GM23338 (cell line): ENCODE data around the gene S100A13. TPM values are rescaled to one million over a fixed set of nuclear protein-coding genes. Genes with fewer than 3 reads are reported as not detected.
"Not testable (repeated sequence)": the region's sequence is repeated elsewhere in the genome, so short reads cannot be mapped to it uniquely, and the experiment has no call there.

Experiments
- ATAC-seq: fragments of 200-7000 bp; cut with Tn5 transposase; 3 replicates; pipeline ENCODE4 v1.9.1; 2020
- DNase-seq: peaks from one replicate; pipeline ENCODE4 v3.0.0-alpha.2; 2015; ENCODE audit warnings: low spot score
- H2AFZ ChIP-seq: fragments of 200-600 bp; sonication (generic); 2 replicates; pipeline ENCODE4 v1.8.0; 2016; ENCODE audit warnings: antibody characterized with exemption, mild to moderate bottlenecking, moderate library complexity
- H3F3A ChIP-seq: fragments of 200-600 bp; sonication (generic); replicated peaks from 2 replicates; pipeline ENCODE4 v1.8.0; 2017; ENCODE audit warnings: antibody characterized with exemption, mixed run types, low read depth
- H3K27ac ChIP-seq: fragments of 200-600 bp; sonication (generic); 2 replicates; pipeline ENCODE4 v1.6.1; 2016; ENCODE audit warnings: low read depth
- H3K27me3 ChIP-seq: fragments of 200-600 bp; sonication (generic); 2 replicates; pipeline ENCODE4 v1.8.0; 2016; ENCODE audit warnings: mild to moderate bottlenecking, mixed run types, moderate library complexity; ENCODE audit not compliant: insufficient read depth
- H3K36me3 ChIP-seq: fragments of 200-600 bp; sonication (generic); 2 replicates; pipeline ENCODE4 v1.8.0; 2016; ENCODE audit warnings: mild to moderate bottlenecking; ENCODE audit not compliant: insufficient read depth
- H3K4me1 ChIP-seq: fragments of 200-600 bp; sonication (generic); 2 replicates; pipeline ENCODE4 v1.8.0; 2016; ENCODE audit warnings: mild to moderate bottlenecking, moderate library complexity; ENCODE audit not compliant: insufficient read depth
- H3K4me2 ChIP-seq: fragments of 200-600 bp; sonication (generic); 2 replicates; pipeline ENCODE4 v1.7.1; 2017; ENCODE audit warnings: mixed run types
- H3K4me3 ChIP-seq: fragments of 200-600 bp; sonication (generic); 2 replicates; pipeline ENCODE4 v1.6.1; 2016; ENCODE audit warnings: mixed run types
- H3K79me2 ChIP-seq: fragments of 200-600 bp; sonication (generic); replicated peaks from 2 replicates; pipeline ENCODE4 v1.8.0; 2017; ENCODE audit warnings: mild to moderate bottlenecking; ENCODE audit not compliant: insufficient read depth
- H3K9me2 ChIP-seq: fragments of 200-600 bp; sonication (generic); 2 replicates; pipeline ENCODE4 v1.8.0; 2017; ENCODE audit not compliant: insufficient read depth
- H4K20me1 ChIP-seq: fragments of 200-600 bp; sonication (generic); replicated peaks from 2 replicates; pipeline ENCODE4 v1.8.0; 2017; ENCODE audit warnings: mild to moderate bottlenecking; ENCODE audit not compliant: insufficient read depth
- H3K27ac Mint-ChIP-seq: 2 replicates; pipeline ENCODE4 v1.8.0; 2020; ENCODE audit warnings: inconsistent platforms, mild to moderate bottlenecking, moderate library complexity, mixed read lengths
- H3K27me3 Mint-ChIP-seq: 3 replicates; pipeline ENCODE4 v1.8.0; 2022; ENCODE audit warnings: low read depth, mild to moderate bottlenecking, moderate library complexity, mixed read lengths, inconsistent platforms; ENCODE audit not compliant: insufficient read depth, poor library complexity
- H3K36me3 Mint-ChIP-seq: 3 replicates; pipeline ENCODE4 v1.8.0; 2021; ENCODE audit warnings: low read depth, mild to moderate bottlenecking, inconsistent platforms, moderate library complexity, mixed read lengths
- H3K4me1 Mint-ChIP-seq: 3 replicates; pipeline ENCODE4 v1.8.0; 2020; ENCODE audit warnings: mild to moderate bottlenecking, inconsistent platforms, mixed read lengths
- H3K4me3 Mint-ChIP-seq: 3 replicates; pipeline ENCODE4 v1.8.0; 2021; ENCODE audit warnings: moderate library complexity, mild to moderate bottlenecking, inconsistent platforms, mixed read lengths
- H3K9me3 Mint-ChIP-seq: 3 replicates; pipeline ENCODE4 v1.8.0; 2020; ENCODE audit warnings: moderate library complexity, mild to moderate bottlenecking, inconsistent platforms, mixed read lengths
- CTCF ChIP-seq, 2 experiments: fragments of 200-600 bp in 1 of 2; sonication (generic) in 1 of 2; conservative IDR thresholded peaks; 2 replicates each; pipeline versions ENCODE4 v1.5.1 to v1.6.1; 2016 to 2017; ENCODE audit warnings: antibody characterized with exemption in 2 of 2, low read depth in 2 of 2, mild to moderate bottlenecking in 2 of 2, moderate library complexity in 1 of 2
- POLR2AphosphoS5 ChIP-seq: IDR thresholded peaks from 2 replicates; pipeline ENCODE4 v1.6.1; 2016; ENCODE audit warnings: antibody characterized with exemption, low read depth
- polyA plus RNA-seq: library from polyadenylated mRNA; unstranded; fragments of >200 nt; fragmentation: Nextera tagmentation; extraction: Ambion mirVana; gene quantifications from 2 replicates; pipeline ENCODE4 v1.2.1, GENCODE V29; 2016
- total RNA-seq: library from RNA; depleted of rRNA; stranded (reverse); fragments of >200 nt; shearing (Covaris generic); gene quantifications from 2 replicates; pipeline ENCODE4 v1.2.3, GENCODE V29; 2014
- TF ChIP-seq, protein P1 (sequence below): IDR thresholded peaks from one replicate; pipeline ENCODE4 v1.6.1; 2018; ENCODE audit warnings: antibody characterized with exemption; ENCODE audit not compliant: unreplicated experiment

Gene S100A13
- total and polyA plus RNA-seq, 2 experiments from 2014 or later, result 32.7 to 165 TPM

GRCh38 chr1:153673511-153673910, 46.2 kb upstream of the S100A13 start:
- Mint-ChIP-seq H3K36me3 (peaks cover 19% of the 10 kb centered on the region), H3K4me1 (peaks cover 16% of the 10 kb centered on the region; the same call in 2 of the 3 replicates), H3K27ac (no peak overlapping the region), H3K4me3 (peak overlapping the region; percentile 22; the same call in 1 of the 3 replicates), H3K9me3 (no peaks in the 10 kb centered on the region; the same call in 2 of the 3 replicates), H3K27me3 (peaks cover 9% of the 10 kb centered on the region)
- TF ChIP-seq, protein P1, sequence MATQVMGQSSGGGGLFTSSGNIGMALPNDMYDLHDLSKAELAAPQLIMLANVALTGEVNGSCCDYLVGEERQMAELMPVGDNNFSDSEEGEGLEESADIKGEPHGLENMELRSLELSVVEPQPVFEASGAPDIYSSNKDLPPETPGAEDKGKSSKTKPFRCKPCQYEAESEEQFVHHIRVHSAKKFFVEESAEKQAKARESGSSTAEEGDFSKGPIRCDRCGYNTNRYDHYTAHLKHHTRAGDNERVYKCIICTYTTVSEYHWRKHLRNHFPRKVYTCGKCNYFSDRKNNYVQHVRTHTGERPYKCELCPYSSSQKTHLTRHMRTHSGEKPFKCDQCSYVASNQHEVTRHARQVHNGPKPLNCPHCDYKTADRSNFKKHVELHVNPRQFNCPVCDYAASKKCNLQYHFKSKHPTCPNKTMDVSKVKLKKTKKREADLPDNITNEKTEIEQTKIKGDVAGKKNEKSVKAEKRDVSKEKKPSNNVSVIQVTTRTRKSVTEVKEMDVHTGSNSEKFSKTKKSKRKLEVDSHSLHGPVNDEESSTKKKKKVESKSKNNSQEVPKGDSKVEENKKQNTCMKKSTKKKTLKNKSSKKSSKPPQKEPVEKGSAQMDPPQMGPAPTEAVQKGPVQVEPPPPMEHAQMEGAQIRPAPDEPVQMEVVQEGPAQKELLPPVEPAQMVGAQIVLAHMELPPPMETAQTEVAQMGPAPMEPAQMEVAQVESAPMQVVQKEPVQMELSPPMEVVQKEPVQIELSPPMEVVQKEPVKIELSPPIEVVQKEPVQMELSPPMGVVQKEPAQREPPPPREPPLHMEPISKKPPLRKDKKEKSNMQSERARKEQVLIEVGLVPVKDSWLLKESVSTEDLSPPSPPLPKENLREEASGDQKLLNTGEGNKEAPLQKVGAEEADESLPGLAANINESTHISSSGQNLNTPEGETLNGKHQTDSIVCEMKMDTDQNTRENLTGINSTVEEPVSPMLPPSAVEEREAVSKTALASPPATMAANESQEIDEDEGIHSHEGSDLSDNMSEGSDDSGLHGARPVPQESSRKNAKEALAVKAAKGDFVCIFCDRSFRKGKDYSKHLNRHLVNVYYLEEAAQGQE, result no peak
- TF ChIP-seq CTCF (conservative IDR thresholded peaks at IDR 0.05; ENCODE audit: low read depth in 2 of 2), result no peak
- no peak for TF ChIP-seq POLR2AphosphoS5
- Histone ChIP-seq H3K4me1 (peaks cover 4% of the 10 kb centered on the region), H3K27me3 (peaks cover 8% of the 10 kb centered on the region), H3K27ac (no peak overlapping the region), H3K36me3 (peaks cover 12% of the 10 kb centered on the region), H3F3A (peaks cover 19% of the 10 kb centered on the region), H3K9me2 (no peaks in the 10 kb centered on the region), H3K4me3 (no peak overlapping the region), H3K4me2 (no peak overlapping the region), H2AFZ (no peak overlapping the region), H4K20me1 (no peaks in the 10 kb centered on the region; the same call in none of the 2 replicates), H3K79me2 (peaks cover 22% of the 10 kb centered on the region)
- ATAC-seq (no peak), DNase-seq (no peak)

DNA sequence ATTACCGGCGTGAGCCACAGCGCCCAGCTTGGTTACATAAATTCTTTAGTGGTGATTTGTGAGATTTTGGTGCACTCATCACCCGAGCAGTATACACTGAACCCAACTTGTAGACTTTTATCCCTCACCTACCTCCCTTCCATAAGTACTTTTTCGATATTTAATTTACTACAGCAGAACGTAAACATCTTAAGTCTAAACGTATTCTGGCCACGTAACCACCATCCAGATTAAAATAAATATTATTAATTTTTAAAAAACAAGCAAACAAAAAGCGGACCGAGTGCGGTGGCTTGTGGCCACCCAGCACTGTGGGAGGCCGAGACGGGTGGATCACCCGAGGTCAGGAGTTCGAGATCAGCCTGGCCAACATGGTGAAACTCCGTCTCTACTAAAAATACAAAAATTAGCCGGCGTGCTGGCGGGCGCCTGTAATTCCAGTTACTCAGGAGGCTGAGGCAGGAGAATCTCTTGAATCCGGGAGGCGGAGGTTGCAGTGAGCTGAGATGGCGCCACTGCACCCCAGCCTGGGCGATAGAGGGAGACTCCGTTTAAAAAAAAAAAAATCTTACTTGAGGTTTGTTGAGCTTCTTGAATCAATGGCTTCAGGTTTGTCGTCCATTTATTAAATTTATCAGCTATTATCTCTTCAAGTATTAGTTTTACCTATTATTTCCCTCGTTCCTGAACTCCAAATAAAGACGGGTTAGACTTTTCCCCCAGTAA, 44.5 kb upstream of the S100A13 start:
- Histone ChIP-seq H3K4me2 (peak overlapping the region; percentile 71), H3K4me3 (peak overlapping the region; percentile 57), H3K27ac (peak overlapping the region; percentile 18), H3F3A (peaks cover 30% of the 10 kb centered on the region), H2AFZ (peak overlapping the region; percentile 48; the same call in 1 of the 2 replicates), H3K36me3 (peaks cover 29% of the 10 kb centered on the region), H3K79me2 (peaks cover 34% of the 10 kb centered on the region)
- Mint-ChIP-seq H3K4me1 (peaks cover 12% of the 10 kb centered on the region; the same call in 2 of the 3 replicates), H3K36me3 (peaks cover 36% of the 10 kb centered on the region)
- H3K27me3 ChIP-seq, DNase-seq, H3K27ac Mint-ChIP-seq, H3K4me3 Mint-ChIP-seq, H4K20me1 ChIP-seq, H3K9me3 Mint-ChIP-seq, H3K27me3 Mint-ChIP-seq, H3K4me1 ChIP-seq, H3K9me2 ChIP-seq: not testable (repeated sequence)
- peak; percentile 4 to 25; a peak in 2 of 4 replicates for TF ChIP-seq CTCF (conservative IDR thresholded peaks at IDR 0.05; ENCODE audit: low read depth in 2 of 2)
- ATAC-seq, result peak; percentile 39
